Liver (tissue), 3 donors: Measurements from ENCODE around the gene NMNAT1.
"Not testable (repeated sequence)": the region's sequence is repeated elsewhere in the genome, so short reads cannot be mapped to it uniquely, and the experiment has no call there.

Experiments used
- EGR1 ChIP-seq, 2 donors: IDR thresholded peaks; 2 replicates each; pipeline ENCODE4 v1.6.1; 2016 to 2018; ENCODE audit warnings: antibody characterized with exemption in 2 of 2, low read depth in 2 of 2
- RAD21 ChIP-seq, 2 donors: IDR thresholded peaks; 2 replicates each; pipeline ENCODE4 v1.6.1; 2016; ENCODE audit warnings: antibody characterized with exemption in 2 of 2, mild to moderate bottlenecking in 2 of 2
- YY1 ChIP-seq: IDR thresholded peaks from 2 replicates; pipeline ENCODE4 v1.6.1; 2016; ENCODE audit warnings: antibody characterized with exemption, mild to moderate bottlenecking
- TF ChIP-seq, protein P1 (sequence below): fragments of 150-350 bp; IDR thresholded peaks from 2 replicates; pipeline ENCODE4 v1.5.1; 2017; ENCODE audit warnings: improper control_type of control experiment, low read depth, low read length; ENCODE audit not compliant: missing input control
- TF ChIP-seq, protein P2 (sequence below): IDR thresholded peaks from 2 replicates; pipeline ENCODE4 v1.6.1; 2016; ENCODE audit warnings: antibody characterized with exemption
- TF ChIP-seq, protein P3 (sequence below): IDR thresholded peaks from 2 replicates; pipeline ENCODE4 v1.6.1; 2016; ENCODE audit warnings: antibody characterized with exemption
- donor health status: healthy.
- donor health status: healthy.

DNA sequence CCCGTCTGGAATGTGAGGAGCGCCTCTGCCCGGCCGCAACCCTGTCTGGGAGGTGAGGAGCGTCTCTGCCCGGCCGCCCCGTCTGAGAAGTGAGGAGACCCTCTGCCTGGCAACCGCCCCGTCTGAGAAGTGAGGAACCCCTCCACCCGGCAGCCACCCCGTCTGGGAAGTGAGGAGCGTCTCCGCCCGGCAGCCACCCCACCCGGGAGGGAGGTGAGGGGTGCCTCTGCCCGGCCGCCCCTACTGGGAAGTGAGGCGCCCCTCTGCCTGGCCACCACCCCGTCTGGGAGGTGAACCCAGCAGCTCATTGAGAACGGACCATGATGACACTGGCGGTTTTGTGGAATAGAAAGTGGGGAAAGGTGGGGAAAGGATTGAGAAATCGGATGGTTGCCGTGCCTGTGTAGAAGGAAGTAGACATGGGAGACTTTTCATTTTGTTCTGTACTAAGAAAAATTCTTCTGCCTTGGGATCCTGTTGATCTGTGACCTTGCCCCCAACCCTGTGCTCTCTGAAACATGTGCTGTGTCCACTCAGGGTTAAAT is 85.8 kb downstream of the NMNAT1 start:
- TF ChIP-seq, protein P1, sequence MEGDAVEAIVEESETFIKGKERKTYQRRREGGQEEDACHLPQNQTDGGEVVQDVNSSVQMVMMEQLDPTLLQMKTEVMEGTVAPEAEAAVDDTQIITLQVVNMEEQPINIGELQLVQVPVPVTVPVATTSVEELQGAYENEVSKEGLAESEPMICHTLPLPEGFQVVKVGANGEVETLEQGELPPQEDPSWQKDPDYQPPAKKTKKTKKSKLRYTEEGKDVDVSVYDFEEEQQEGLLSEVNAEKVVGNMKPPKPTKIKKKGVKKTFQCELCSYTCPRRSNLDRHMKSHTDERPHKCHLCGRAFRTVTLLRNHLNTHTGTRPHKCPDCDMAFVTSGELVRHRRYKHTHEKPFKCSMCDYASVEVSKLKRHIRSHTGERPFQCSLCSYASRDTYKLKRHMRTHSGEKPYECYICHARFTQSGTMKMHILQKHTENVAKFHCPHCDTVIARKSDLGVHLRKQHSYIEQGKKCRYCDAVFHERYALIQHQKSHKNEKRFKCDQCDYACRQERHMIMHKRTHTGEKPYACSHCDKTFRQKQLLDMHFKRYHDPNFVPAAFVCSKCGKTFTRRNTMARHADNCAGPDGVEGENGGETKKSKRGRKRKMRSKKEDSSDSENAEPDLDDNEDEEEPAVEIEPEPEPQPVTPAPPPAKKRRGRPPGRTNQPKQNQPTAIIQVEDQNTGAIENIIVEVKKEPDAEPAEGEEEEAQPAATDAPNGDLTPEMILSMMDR: not testable (repeated sequence)
- TF ChIP-seq RAD21 (IDR thresholded peaks at IDR 0.05); EGR1 (IDR thresholded peaks at IDR 0.05; ENCODE audit: low read depth in 2 of 2); YY1: not testable (repeated sequence)
- TF ChIP-seq, protein P2, sequence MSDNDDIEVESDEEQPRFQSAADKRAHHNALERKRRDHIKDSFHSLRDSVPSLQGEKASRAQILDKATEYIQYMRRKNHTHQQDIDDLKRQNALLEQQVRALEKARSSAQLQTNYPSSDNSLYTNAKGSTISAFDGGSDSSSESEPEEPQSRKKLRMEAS: not testable (repeated sequence)
- TF ChIP-seq, protein P3, sequence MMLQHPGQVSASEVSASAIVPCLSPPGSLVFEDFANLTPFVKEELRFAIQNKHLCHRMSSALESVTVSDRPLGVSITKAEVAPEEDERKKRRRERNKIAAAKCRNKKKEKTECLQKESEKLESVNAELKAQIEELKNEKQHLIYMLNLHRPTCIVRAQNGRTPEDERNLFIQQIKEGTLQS: not testable (repeated sequence)
